ENCODE measurements around the gene MAG.
A peak's percentile ranks its signal among the peaks of the same experiment; 100 is the strongest.

DNA sequence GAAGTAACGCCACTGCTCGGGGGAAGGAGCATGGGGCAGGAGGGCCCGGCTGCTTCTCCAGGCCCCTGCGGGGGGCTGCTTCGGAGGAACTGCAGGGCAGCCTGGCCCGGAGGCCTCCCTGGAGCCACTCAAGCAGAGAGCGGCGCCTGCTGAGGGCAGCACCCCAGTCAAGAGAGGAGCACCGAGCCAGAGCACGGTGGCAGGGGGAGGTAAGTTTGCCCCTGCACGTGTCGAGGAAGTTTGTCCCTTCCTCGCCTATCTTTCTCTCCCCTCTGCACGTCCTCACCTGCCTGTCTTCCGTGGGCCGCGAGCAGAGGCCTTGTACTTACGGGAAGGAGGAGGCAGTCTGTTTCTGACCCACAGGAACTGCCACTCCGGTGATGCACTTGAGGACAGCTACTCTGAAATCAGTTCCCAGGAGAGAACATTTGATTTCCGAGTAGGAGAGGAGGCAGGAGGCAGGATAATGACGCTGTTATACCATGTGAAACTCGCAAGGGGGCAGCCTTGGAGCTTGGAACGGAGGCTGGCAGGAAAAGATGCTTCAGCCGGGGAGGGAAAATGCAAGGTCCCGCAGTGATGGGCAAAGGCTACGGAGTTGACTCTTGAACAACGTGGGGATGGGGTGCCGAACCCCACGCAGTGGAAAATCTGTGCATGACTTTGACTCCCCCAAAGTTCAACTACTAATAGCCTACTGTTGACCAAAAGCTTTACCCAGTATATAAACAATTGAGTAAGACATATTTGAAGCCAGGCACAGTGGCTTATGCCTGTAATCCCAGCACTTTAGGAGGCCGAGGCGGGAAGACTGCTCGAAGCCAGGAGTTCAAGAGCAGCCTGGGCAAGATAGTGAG is 60.7 kb downstream of the MAG start:
- TF ChIP-seq, protein P1, sequence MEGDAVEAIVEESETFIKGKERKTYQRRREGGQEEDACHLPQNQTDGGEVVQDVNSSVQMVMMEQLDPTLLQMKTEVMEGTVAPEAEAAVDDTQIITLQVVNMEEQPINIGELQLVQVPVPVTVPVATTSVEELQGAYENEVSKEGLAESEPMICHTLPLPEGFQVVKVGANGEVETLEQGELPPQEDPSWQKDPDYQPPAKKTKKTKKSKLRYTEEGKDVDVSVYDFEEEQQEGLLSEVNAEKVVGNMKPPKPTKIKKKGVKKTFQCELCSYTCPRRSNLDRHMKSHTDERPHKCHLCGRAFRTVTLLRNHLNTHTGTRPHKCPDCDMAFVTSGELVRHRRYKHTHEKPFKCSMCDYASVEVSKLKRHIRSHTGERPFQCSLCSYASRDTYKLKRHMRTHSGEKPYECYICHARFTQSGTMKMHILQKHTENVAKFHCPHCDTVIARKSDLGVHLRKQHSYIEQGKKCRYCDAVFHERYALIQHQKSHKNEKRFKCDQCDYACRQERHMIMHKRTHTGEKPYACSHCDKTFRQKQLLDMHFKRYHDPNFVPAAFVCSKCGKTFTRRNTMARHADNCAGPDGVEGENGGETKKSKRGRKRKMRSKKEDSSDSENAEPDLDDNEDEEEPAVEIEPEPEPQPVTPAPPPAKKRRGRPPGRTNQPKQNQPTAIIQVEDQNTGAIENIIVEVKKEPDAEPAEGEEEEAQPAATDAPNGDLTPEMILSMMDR (IDR thresholded peaks at IDR 0.05), result peak; percentile 54 to 94 (median 89)
- no peak for TF ChIP-seq POLR2A (IDR thresholded peaks at IDR 0.05)

Data from body of pancreas (tissue), 4 donors.